ENCODE results near the gene TNKS2. TPM values are rescaled to one million over a fixed set of nuclear protein-coding genes. Genes with fewer than 3 reads are reported as not detected.

TNKS2 gene
- total and polyA plus RNA-seq, 2 of the 13 experiments (the other 11 are each of a cell fraction or from before 2014, with no cell fraction given): 15.2 to 19.4 TPM

GRCh38 chr10:91909117-91909677, 111.0 kb downstream of the TNKS2 start, which contains the start of gene FGFBP3 (continued):
- TF ChIP-seq MAF1 (CRISPR knock-in tag; IDR thresholded peaks at IDR 0.05; ENCODE audit: borderline replicate concordance) (0 out of 2 replicates have a peak, but pooled peaks have one; percentile 5), JUND (CRISPR knock-in tag; IDR thresholded peaks at IDR 0.05) (0 out of 2 replicates have a peak, but pooled peaks have one; percentile 3), ATF1 (CRISPR knock-in tag; IDR thresholded peaks at IDR 0.05) (0 out of 2 replicates have a peak, but pooled peaks have one; percentile 29)

GRCh38 chr10:91910467-91910866, 112.2 kb downstream of the TNKS2 start:
- Histone ChIP-seq H3K27ac (ENCODE audit: extremely low read length, insufficient read depth, low read length) (no peak overlapping the region), H2AFZ (ENCODE audit: low read length) (no peak overlapping the region), H3K36me3 (replicated peaks in 1 of 2; ENCODE audit: control insufficient read depth in 1 of 2, insufficient read depth in 2 of 2, low read length in 2 of 2) (no peaks in the 10 kb centered on the region), H3K4me2 (ENCODE audit: low read depth, low read length) (peak overlapping the region; percentile 89; the same call in 1 of the 2 replicates), H3K79me2 (ENCODE audit: insufficient read depth, low read length) (peaks cover 2% of the 10 kb centered on the region), H3K9ac (ENCODE audit: insufficient read depth, low read depth, low read length) (no peak overlapping the region), H3K27me3 (ENCODE audit: control insufficient read depth in 1 of 2, insufficient read depth in 2 of 2, low read length in 2 of 2) (no peaks in the 10 kb centered on the region; a peak in 1 of 5 replicates), H4K20me1 (ENCODE audit: insufficient read depth, low read length) (no peaks in the 10 kb centered on the region), H3K9me3 (ENCODE audit: low read length) (no peaks in the 10 kb centered on the region), H3K4me1 (ENCODE audit: insufficient read depth, low read length) (peaks cover 37% of the 10 kb centered on the region), H3K4me3 (replicated peaks in 1 of 3; ENCODE audit: insufficient read depth in 1 of 3, low read depth in 2 of 3, low read length in 3 of 3) (no peak overlapping the region)
- POLR2A ChIA-PET: interaction anchor here (1.2 kb wide), 1 partner anchor 13 kb away, joined by 3 read pairs; the partner anchor contains the start of gene BTAF1
- DNase-seq (ENCODE audit: low spot score): no peak
- TF ChIP-seq HIC2 (CRISPR knock-in tag; IDR thresholded peaks at IDR 0.05; ENCODE audit: low read depth) (no peak), ZNF33B (CRISPR knock-in tag; IDR thresholded peaks at IDR 0.05) (no peak), FOXP4 (CRISPR knock-in tag; IDR thresholded peaks at IDR 0.05) (no peak), ZNF512B (CRISPR knock-in tag; IDR thresholded peaks at IDR 0.05; ENCODE audit: borderline replicate concordance) (no peak), ZNF562 (CRISPR knock-in tag; IDR thresholded peaks at IDR 0.05; ENCODE audit: borderline replicate concordance) (no peak), ZFP1 (CRISPR knock-in tag; IDR thresholded peaks at IDR 0.05) (no peak), MAFK (conservative IDR thresholded peaks at IDR 0.05 in 1 of 2, IDR thresholded peaks at IDR 0.05 in 1 of 2; ENCODE audit: low read length in 2 of 2) (peak; percentile 56 to 87; a peak in 3 of 4 replicates), MAFF (IDR thresholded peaks at IDR 0.05; ENCODE audit: low read depth, low read length) (peak; percentile 73), ZBTB7B (CRISPR knock-in tag; IDR thresholded peaks at IDR 0.05) (no peak), ZNF766 (CRISPR knock-in tag; IDR thresholded peaks at IDR 0.05; ENCODE audit: borderline replicate concordance) (no peak), ZNF564 (CRISPR knock-in tag; IDR thresholded peaks at IDR 0.05) (no peak), ZNF816 (CRISPR knock-in tag; IDR thresholded peaks at IDR 0.05; ENCODE audit: borderline replicate concordance) (no peak), ZNF580 (CRISPR knock-in tag; IDR thresholded peaks at IDR 0.05; ENCODE audit: borderline replicate concordance, low read depth) (no peak), KDM5A (IDR thresholded peaks at IDR 0.05; ENCODE audit: borderline replicate concordance, low read length) (no peak)
- intact Hi-C loops (cut with micrococcal nuclease; ENCODE audit: unreplicated experiment) (loop anchor here (5.0 kb wide), 2 partner anchors 113 to 268 kb away; partner anchors contain the start of gene TNKS2), in situ Hi-C loops (cut with HindIII; ENCODE audit: extremely low pct_ligation_motif_present, low pct_unique_long_range_greater_than_20kb) (no loop called here)
- WGBS (ENCODE audit: low lambda C conversion rate): 69% methylated on average over 4 of the region's 4 CpGs
- no TSS peak for BruUV-seq (replicated peaks)
- FAIRE-seq: no peak
- CTCF ChIA-PET (ENCODE audit: low intra/inter-chr PET ratio, low total read pairs): no interaction called here
- no peak for ATAC-seq
